ENCODE data around the gene DLX2.
"Not testable (repeated sequence)": the region's sequence is repeated elsewhere in the genome, so short reads cannot be mapped to it uniquely, and the experiment has no call there.

The DLX2 gene

GRCh38 chr2:172102391-172103359 is at the start of gene DLX2:
DLX2 (minus strand) TSS chr2:172102900; CDS start chr2:172102538, 362 bp downstream.
- peak in 2 of 4 experiments; percentile 60 to 69 for DNase-seq (ENCODE audit: low read depth in 4 of 4, low spot score in 1 of 4)

- no peak for DNase-seq (ENCODE audit: low read depth in 4 of 4, low spot score in 1 of 4)
These were observed 45.4 kb upstream of the DLX2 start for GRCh38 chr2:172147944-172148650.

- DNase-seq (ENCODE audit: low read depth in 4 of 4, low spot score in 1 of 4), result no peak
These were observed 41.1 kb upstream of the DLX2 start for GRCh38 chr2:172143817-172144216.

- DNase-seq (ENCODE audit: low read depth in 4 of 4, low spot score in 1 of 4), result not testable (repeated sequence)
These were observed 36.0 kb upstream of the DLX2 start for GRCh38 chr2:172138727-172139126.

GRCh38 chr2:172137943-172138342 is 35.2 kb upstream of the DLX2 start:
- no peak for DNase-seq (ENCODE audit: low read depth in 4 of 4, low spot score in 1 of 4)

GRCh38 chr2:172137109-172137508 is 34.4 kb upstream of the DLX2 start:
- no peak for DNase-seq (ENCODE audit: low read depth in 4 of 4, low spot score in 1 of 4)

- DNase-seq (ENCODE audit: low read depth in 4 of 4, low spot score in 1 of 4), result no peak
These were observed 32.7 kb upstream of the DLX2 start for GRCh38 chr2:172135446-172135845.

- DNase-seq (ENCODE audit: low read depth in 4 of 4, low spot score in 1 of 4), result no peak
These were observed 31.6 kb upstream of the DLX2 start for GRCh38 chr2:172134270-172134669.

- no peak for DNase-seq (ENCODE audit: low read depth in 4 of 4, low spot score in 1 of 4)
These were observed 29.2 kb upstream of the DLX2 start for GRCh38 chr2:172131713-172132555.

GRCh38 chr2:172129404-172129803 is 26.7 kb upstream of the DLX2 start:
- DNase-seq (ENCODE audit: low read depth in 4 of 4, low spot score in 1 of 4), result no peak

GRCh38 chr2:172128484-172128883 is 25.8 kb upstream of the DLX2 start:
- DNase-seq (ENCODE audit: low read depth in 4 of 4, low spot score in 1 of 4), result no peak

GRCh38 chr2:172120118-172120517 is 17.4 kb upstream of the DLX2 start:
- DNase-seq (ENCODE audit: low read depth in 4 of 4, low spot score in 1 of 4), result no peak

GRCh38 chr2:172119089-172119488 is 16.4 kb upstream of the DLX2 start:
- DNase-seq (ENCODE audit: low read depth in 4 of 4, low spot score in 1 of 4), result no peak

GRCh38 chr2:172116107-172116506 is 13.4 kb upstream of the DLX2 start:
- no peak for DNase-seq (ENCODE audit: low read depth in 4 of 4, low spot score in 1 of 4)

- no peak for DNase-seq (ENCODE audit: low read depth in 4 of 4, low spot score in 1 of 4)
These were observed 11.9 kb upstream of the DLX2 start for GRCh38 chr2:172114579-172114978.

- not testable (repeated sequence) for DNase-seq (ENCODE audit: low read depth in 4 of 4, low spot score in 1 of 4)
These were observed 11.5 kb upstream of the DLX2 start for GRCh38 chr2:172114176-172114575.

GRCh38 chr2:172113617-172114016 is 10.9 kb upstream of the DLX2 start:
- no peak for DNase-seq (ENCODE audit: low read depth in 4 of 4, low spot score in 1 of 4)

- no peak for DNase-seq (ENCODE audit: low read depth in 4 of 4, low spot score in 1 of 4)
These were observed 7.5 kb upstream of the DLX2 start for GRCh38 chr2:172109988-172110811.

- no peak for DNase-seq (ENCODE audit: low read depth in 4 of 4, low spot score in 1 of 4)
These were observed 6.7 kb upstream of the DLX2 start for GRCh38 chr2:172109256-172109987.

- DNase-seq (ENCODE audit: low read depth in 4 of 4, low spot score in 1 of 4), result no peak
These were observed 5.9 kb upstream of the DLX2 start for GRCh38 chr2:172108587-172108930.

Measured in stimulated activated CD4-positive, alpha-beta T cell treated with anti-CD3 and anti-CD28 coated beads, Interleukin-1b, Interleukin-23, amount 100 ng/mL, for 24 hours (primary cell).